22Rv1 (cell line): ENCODE measurements around the gene MRPS11.

Source experiments
- ZFX ChIP-seq: fragments of 450-650 bp; IDR thresholded peaks from 2 replicates; pipeline ENCODE4 v1.6.1; 2017; ENCODE audit warnings: antibody characterized with exemption, borderline replicate concordance
- TF ChIP-seq, protein P1 (sequence below): fragments of 450-650 bp; IDR thresholded peaks from 2 replicates; pipeline ENCODE4 v1.5.1; 2017; ENCODE audit warnings: mild to moderate bottlenecking

DNA sequence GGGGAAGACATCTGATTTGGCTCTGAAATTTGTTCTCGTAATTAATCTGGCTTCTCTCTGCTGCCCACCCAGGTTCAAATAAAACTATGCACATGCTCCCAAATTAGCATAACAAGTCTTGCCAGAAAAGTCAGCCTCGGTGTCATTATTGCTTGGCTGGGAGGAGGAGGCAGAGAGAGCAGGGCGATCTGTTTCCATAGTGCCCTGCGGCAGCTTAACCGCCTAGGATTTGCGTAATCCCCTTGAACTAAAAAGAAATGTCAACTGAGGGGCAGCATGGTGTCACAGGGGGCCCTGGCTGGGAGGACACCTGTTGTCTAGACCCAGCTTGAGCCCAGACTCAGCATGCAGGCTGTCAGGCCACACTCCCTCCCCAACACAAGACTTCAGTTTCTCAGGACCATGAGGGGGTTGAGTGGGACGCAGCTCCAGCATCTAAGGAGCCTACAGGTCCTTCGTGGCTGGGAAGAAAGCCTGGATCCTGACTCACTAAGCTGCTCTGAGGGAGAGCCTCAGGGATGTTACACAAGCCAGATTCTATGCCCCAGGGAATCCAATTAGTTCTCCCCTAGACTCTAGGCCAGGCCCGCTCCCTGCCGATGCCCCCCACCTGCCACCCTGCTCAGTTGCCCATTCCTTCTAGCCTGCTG lies 17.3 kb downstream of the MRPS11 start:
- TF ChIP-seq, protein P1, sequence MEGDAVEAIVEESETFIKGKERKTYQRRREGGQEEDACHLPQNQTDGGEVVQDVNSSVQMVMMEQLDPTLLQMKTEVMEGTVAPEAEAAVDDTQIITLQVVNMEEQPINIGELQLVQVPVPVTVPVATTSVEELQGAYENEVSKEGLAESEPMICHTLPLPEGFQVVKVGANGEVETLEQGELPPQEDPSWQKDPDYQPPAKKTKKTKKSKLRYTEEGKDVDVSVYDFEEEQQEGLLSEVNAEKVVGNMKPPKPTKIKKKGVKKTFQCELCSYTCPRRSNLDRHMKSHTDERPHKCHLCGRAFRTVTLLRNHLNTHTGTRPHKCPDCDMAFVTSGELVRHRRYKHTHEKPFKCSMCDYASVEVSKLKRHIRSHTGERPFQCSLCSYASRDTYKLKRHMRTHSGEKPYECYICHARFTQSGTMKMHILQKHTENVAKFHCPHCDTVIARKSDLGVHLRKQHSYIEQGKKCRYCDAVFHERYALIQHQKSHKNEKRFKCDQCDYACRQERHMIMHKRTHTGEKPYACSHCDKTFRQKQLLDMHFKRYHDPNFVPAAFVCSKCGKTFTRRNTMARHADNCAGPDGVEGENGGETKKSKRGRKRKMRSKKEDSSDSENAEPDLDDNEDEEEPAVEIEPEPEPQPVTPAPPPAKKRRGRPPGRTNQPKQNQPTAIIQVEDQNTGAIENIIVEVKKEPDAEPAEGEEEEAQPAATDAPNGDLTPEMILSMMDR: no peak
- no peak for TF ChIP-seq ZFX
